ENCODE measurements around the gene TTLL11. TPM values are rescaled to one million over a fixed set of nuclear protein-coding genes. Genes with fewer than 3 reads are reported as not detected.
A peak's percentile ranks its signal among the peaks of the same experiment; 100 is the strongest.

The TTLL11 gene
- total RNA-seq, 1 experiment from 2014 or later = 1.5 TPM

DNA sequence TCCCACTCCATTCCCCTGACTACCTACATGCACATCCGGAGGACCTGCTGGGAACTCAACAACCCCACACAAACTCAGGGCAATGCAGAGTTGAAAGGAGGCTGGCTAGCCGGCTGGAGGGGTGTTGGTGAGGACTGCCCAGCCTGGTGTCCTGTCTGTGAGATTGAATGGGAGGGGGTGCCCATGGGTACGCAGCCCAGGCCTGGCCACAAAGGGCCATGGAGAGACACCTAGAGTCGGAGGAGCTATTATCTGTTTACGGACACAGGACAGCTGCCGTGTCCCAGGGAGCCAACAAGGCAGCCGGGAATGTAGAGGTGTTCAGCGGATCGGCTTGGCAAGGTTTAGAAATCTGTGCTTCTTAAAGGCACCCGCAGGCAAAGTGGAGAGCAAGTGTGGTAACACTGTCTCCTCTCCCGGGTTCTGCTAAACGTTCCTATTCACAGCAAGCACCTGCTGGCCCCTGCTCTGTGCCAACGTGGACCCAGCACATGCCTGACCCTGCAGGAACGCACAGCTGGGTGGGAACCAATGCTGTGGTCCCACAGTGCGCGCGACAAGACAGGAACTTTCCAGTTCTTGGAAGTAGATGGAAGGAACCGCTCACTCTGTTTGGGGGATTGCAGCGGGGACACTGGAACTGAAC, 275.0 kb downstream of the TTLL11 start:
- H4K20me1 ChIP-seq (ENCODE audit: control insufficient read depth, insufficient read depth, insufficient read length) = no peaks in the 10 kb centered on the region
- H3K4me1 ChIP-seq (ENCODE audit: insufficient read depth, low read length) = peaks cover 7% of the 10 kb centered on the region; the same call in 1 of the 2 replicates
- H3K27me3 ChIP-seq (ENCODE audit: insufficient read depth, low read length) = no peaks in the 10 kb centered on the region

More for the DNA sequence above, 275.0 kb downstream of the TTLL11 start:
- Histone ChIP-seq H2AFZ (ENCODE audit: low read length) (no peak overlapping the region), H3K23me2 (ENCODE audit: insufficient read length, low read depth, low read length, poor library complexity, severe bottlenecking) (no peaks in the 10 kb centered on the region), H3T11ph (ENCODE audit: low read length) (no peak overlapping the region), H2BK15ac (ENCODE audit: low read depth, low read length) (no peak overlapping the region), H2BK5ac (ENCODE audit: insufficient read length, low read length) (no peak overlapping the region), H3K56ac (ENCODE audit: insufficient read length, low read depth, low read length) (no peak overlapping the region), H3K9me3 (ENCODE audit: control insufficient read depth, low read depth, low read length) (no peaks in the 10 kb centered on the region), H2BK120ac (ENCODE audit: low read depth, low read length, poor library complexity, severe bottlenecking) (no peak overlapping the region), H4K5ac (ENCODE audit: insufficient read length, low read depth, low read length) (no peak overlapping the region), H3K18ac (ENCODE audit: insufficient read length, low read depth, low read length) (no peak overlapping the region), H3K14ac (ENCODE audit: insufficient read depth, low read length) (no peak overlapping the region; the same call in 1 of the 2 replicates), H3K9ac (ENCODE audit: extremely low read depth, insufficient read length, low read length) (no peak overlapping the region), H2AK5ac (ENCODE audit: insufficient read length, low read length) (no peak overlapping the region), H3K4ac (ENCODE audit: low read depth, low read length) (no peak overlapping the region), H4K8ac (replicated peaks; ENCODE audit: insufficient read length, low read depth, low read length) (no peak overlapping the region), H3K79me2 (ENCODE audit: insufficient read depth, low read length) (no peaks in the 10 kb centered on the region), H2BK20ac (ENCODE audit: low read depth, low read length, poor library complexity, severe bottlenecking) (no peak overlapping the region), H4K91ac (ENCODE audit: insufficient read length, low read depth, low read length) (no peak overlapping the region), H3K27ac (ENCODE audit: insufficient read length, low read depth, low read length) (no peak overlapping the region), H3K23ac (ENCODE audit: insufficient read length, low read depth, low read length) (no peak overlapping the region), H3K79me1 (ENCODE audit: insufficient read depth, low read depth, low read length, poor library complexity, severe bottlenecking) (no peaks in the 10 kb centered on the region), H3K4me2 (ENCODE audit: insufficient read depth, insufficient read length, low read length) (no peak overlapping the region), H2BK12ac (ENCODE audit: insufficient read length, low read depth, low read length) (no peak overlapping the region)
- TF ChIP-seq, protein P1, sequence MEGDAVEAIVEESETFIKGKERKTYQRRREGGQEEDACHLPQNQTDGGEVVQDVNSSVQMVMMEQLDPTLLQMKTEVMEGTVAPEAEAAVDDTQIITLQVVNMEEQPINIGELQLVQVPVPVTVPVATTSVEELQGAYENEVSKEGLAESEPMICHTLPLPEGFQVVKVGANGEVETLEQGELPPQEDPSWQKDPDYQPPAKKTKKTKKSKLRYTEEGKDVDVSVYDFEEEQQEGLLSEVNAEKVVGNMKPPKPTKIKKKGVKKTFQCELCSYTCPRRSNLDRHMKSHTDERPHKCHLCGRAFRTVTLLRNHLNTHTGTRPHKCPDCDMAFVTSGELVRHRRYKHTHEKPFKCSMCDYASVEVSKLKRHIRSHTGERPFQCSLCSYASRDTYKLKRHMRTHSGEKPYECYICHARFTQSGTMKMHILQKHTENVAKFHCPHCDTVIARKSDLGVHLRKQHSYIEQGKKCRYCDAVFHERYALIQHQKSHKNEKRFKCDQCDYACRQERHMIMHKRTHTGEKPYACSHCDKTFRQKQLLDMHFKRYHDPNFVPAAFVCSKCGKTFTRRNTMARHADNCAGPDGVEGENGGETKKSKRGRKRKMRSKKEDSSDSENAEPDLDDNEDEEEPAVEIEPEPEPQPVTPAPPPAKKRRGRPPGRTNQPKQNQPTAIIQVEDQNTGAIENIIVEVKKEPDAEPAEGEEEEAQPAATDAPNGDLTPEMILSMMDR (conservative IDR thresholded peaks at IDR 0.05) = no peak
- H3K9me3 Mint-ChIP-seq = peaks cover 0 to 4% of the 10 kb centered on the region in 2 experiments; a peak in 2 of 5 replicates
- H3K4me1 Mint-ChIP-seq = peaks cover 43 to 64% of the 10 kb centered on the region in 2 experiments
- peaks cover 10% of the 10 kb centered on the region for H3K27me3 Mint-ChIP-seq (ENCODE audit: low read depth)
- H3K4me3 Mint-ChIP-seq = peak overlapping the region in 1 of 2 experiments; percentile 51; a peak in 1 of 5 replicates
- no peaks in the 10 kb centered on the region for H3K36me3 Mint-ChIP-seq (ENCODE audit: insufficient read depth in 1 of 3, low read depth in 3 of 3)
- WGBS (ENCODE audit: extremely low coverage, insufficient read length, low lambda C conversion rate) = no CpG with 5 or more reads among the region's 19 CpGs
- DNase-seq = peak; percentile 25
- peak overlapping the region in 2 of 3 experiments; percentile 44 to 61; a peak in 2 of 7 replicates for H3K27ac Mint-ChIP-seq

Data from H9 (cell line).